SK-N-MC (cell line): ENCODE data around the gene CFAP61.
"Not testable (repeated sequence)": the region's sequence is repeated elsewhere in the genome, so short reads cannot be mapped to it uniquely, and the experiment has no call there.

Experiments used
- DNase-seq: peaks from one replicate; pipeline ENCODE4 v3.0.0-alpha.2; 2011; ENCODE audit warnings: low read depth, low spot score
- H3K27ac ChIP-seq: fragments of 200-600 bp; sonication (generic); 2 replicates; pipeline ENCODE4 v1.5.1; 2016; ENCODE audit warnings: mixed run types
- H3K36me3 ChIP-seq: fragments of 200-600 bp; sonication (generic); 2 replicates; pipeline ENCODE4 v1.6.1; 2017; ENCODE audit warnings: antibody characterized with exemption, low read length, mixed read lengths; ENCODE audit not compliant: insufficient read depth
- H3K4me3 ChIP-seq: fragments of 200-600 bp; sonication (generic); 2 replicates; pipeline ENCODE4 v1.5.1; 2016
- H3K9ac ChIP-seq: fragments of 200-600 bp; sonication (generic); 2 replicates; pipeline ENCODE4 v1.8.0; 2017; ENCODE audit warnings: mixed run types, mixed read lengths; ENCODE audit not compliant: insufficient read length
- H3K9me3 ChIP-seq: fragments of 200-600 bp; sonication (generic); 2 replicates; pipeline ENCODE4 v1.6.1; 2017; ENCODE audit warnings: low read depth, mild to moderate bottlenecking, antibody characterized with exemption, low read length, moderate library complexity, mixed read lengths
- EZH2 ChIP-seq: fragments of 200-600 bp; sonication (generic); IDR thresholded peaks from one replicate; pipeline ENCODE4 v1.6.1; 2017; ENCODE audit warnings: antibody characterized with exemption
- FOXP2 ChIP-seq: optimal IDR thresholded peaks from 2 replicates; pipeline ENCODE3; 2011; ENCODE audit warnings: mild to moderate bottlenecking, moderate library complexity; ENCODE audit not compliant: insufficient read depth; ENCODE audit errors: extremely low read length, control extremely low read depth
- POLR2AphosphoS5 ChIP-seq: IDR thresholded peaks from 2 replicates; pipeline ENCODE4 v1.6.1; 2012; ENCODE audit warnings: mild to moderate bottlenecking, low read depth, low read length, borderline replicate concordance

CFAP61 gene

DNA sequence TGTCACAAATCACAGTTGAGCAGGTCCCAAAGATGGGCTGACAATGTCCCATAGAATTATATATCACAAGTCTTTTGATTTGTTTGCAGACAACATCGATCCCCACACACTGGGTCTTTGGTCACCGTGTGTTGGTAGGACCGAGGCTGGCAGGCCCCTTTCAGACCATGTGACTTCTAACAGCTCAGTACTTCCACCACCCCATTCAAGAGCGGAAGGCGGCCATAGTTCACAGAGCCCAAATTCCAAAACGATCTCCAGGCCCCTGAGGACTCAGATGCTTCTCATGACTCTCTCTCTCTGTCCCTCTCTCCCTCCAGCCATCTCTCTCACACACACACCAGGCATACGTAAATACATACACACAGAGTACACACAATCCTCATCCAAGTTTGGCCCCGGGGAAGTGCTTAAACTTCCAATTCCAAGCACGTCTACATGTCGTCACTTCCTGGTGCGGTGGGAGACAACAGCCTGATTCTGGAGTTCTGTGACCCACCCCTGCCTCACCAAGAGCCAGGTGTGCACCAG, 159.7 kb downstream of the CFAP61 start:
- TF ChIP-seq FOXP2 (no peak), EZH2 (no peak), POLR2AphosphoS5 (no peak)
- H3K9me3 ChIP-seq: no peaks in the 10 kb centered on the region
- H3K9ac ChIP-seq: no peak overlapping the region
- no peaks in the 10 kb centered on the region for H3K36me3 ChIP-seq
- no peak overlapping the region for H3K27ac ChIP-seq
- H3K4me3 ChIP-seq: no peak overlapping the region
- DNase-seq: no peak

GRCh38 chr20:20212675-20213096, 160.4 kb downstream of the CFAP61 start:
- Histone ChIP-seq H3K36me3 (no peaks in the 10 kb centered on the region), H3K9me3 (no peaks in the 10 kb centered on the region), H3K4me3 (no peak overlapping the region), H3K27ac (no peak overlapping the region), H3K9ac (no peak overlapping the region)
- TF ChIP-seq POLR2AphosphoS5: no peak
- TF ChIP-seq FOXP2: no peak
- no peak for TF ChIP-seq EZH2
- DNase-seq: no peak

GRCh38 chr20:20213526-20214121, 161.3 kb downstream of the CFAP61 start:
- no peaks in the 10 kb centered on the region for H3K36me3 ChIP-seq
- no peak for TF ChIP-seq FOXP2
- TF ChIP-seq EZH2: no peak
- TF ChIP-seq POLR2AphosphoS5: no peak
- no peak overlapping the region for H3K4me3 ChIP-seq
- no peak overlapping the region for H3K9ac ChIP-seq
- H3K27ac ChIP-seq: no peak overlapping the region
- no peaks in the 10 kb centered on the region for H3K9me3 ChIP-seq
- DNase-seq: no peak

GRCh38 chr20:20214757-20215275, 162.5 kb downstream of the CFAP61 start:
- Histone ChIP-seq H3K27ac (no peak overlapping the region), H3K9me3 (no peaks in the 10 kb centered on the region), H3K4me3 (no peak overlapping the region), H3K36me3 (no peaks in the 10 kb centered on the region), H3K9ac (no peak overlapping the region)
- no peak for DNase-seq
- no peak for TF ChIP-seq POLR2AphosphoS5
- no peak for TF ChIP-seq EZH2
- no peak for TF ChIP-seq FOXP2

DNA sequence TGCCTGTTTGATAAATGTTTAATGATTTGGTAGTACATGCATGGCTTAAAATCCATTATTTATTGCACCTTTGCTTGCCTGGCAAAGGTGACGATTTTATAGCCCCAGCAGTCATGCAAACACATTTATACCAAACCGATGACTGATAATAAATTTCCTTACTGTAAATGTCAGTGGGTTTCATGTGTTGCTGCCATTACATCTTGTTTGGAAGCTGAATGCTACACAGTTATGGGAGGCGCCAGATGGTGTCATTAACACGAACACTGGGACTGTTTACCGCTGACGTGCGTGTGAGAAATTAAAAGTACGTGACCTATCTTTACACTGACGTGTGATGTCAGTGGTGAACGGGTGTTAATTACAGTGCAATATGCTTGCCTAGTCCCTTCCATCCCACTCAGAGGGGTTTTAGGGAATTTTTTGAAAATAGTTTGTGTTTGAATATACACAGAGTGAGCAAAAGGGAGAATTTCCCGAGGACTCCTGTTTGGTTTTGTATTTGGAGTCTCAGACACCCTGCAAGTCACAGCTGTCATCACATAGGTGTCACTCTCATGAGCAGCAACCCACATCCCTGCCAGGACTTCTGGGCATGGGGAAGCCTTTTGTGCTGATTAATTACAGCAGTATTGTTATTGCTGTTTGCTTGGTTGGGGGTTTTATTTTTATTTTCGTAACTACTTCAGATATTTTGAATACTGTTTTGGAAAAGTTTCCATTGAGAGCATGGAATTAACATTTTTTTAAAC, 163.8 kb downstream of the CFAP61 start:
- TF ChIP-seq EZH2 (no peak), FOXP2 (no peak), POLR2AphosphoS5 (no peak)

DNA sequence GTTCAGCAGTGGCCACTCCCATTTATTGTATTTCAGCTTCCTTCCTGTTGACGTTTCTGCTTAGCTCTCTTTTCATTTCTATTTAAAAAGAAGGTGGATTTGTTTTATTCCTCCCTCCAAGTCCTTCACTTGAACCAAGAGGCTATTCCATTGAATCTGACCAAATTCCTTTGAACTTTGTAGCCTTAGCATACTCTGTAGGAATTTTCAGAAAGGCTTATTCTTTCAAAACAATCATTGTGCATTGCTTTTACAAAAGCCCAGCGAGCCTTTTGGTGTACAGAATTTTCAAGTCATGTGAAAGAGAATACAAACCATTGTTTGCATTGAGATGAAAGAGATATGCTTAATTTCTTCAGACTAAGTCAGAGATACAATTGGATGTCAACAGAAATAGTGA, 164.6 kb downstream of the CFAP61 start:
- H3K9me3 ChIP-seq: no peaks in the 10 kb centered on the region
- H3K4me3 ChIP-seq: no peak overlapping the region
- TF ChIP-seq EZH2 (no peak), POLR2AphosphoS5 (no peak), FOXP2 (no peak)
- H3K27ac ChIP-seq: no peak overlapping the region
- no peak overlapping the region for H3K9ac ChIP-seq
- no peaks in the 10 kb centered on the region for H3K36me3 ChIP-seq
- DNase-seq: no peak

More for the DNA sequence above, 163.8 kb downstream of the CFAP61 start:
- no peaks in the 10 kb centered on the region for H3K36me3 ChIP-seq
- no peak overlapping the region for H3K4me3 ChIP-seq
- H3K9me3 ChIP-seq: no peaks in the 10 kb centered on the region
- no peak overlapping the region for H3K9ac ChIP-seq
- DNase-seq: no peak
- H3K27ac ChIP-seq: no peak overlapping the region

DNA sequence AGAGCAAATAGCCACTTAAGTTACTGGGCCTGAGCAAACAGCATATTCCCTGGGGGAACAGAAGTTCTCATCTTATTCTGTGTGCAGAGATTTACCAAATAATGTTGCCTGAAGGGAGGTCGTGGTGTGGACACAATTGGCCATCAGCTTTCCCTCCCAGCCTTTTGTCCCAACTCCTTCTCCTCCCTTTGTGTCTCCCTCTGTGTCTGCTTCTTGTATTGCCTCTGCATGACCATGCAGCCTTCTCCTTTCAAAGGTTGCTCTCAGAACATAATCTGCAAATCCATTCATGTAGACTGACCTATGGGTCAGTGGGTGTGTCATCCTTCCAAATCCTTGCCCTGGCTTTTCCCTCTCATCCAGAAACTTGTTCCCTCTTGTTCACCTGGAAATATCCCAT, 165.3 kb downstream of the CFAP61 start:
- Histone ChIP-seq H3K9ac (no peak overlapping the region), H3K9me3 (no peaks in the 10 kb centered on the region), H3K36me3 (no peaks in the 10 kb centered on the region), H3K4me3 (no peak overlapping the region), H3K27ac (no peak overlapping the region)
- no peak for DNase-seq
- TF ChIP-seq FOXP2 (no peak), EZH2 (no peak), POLR2AphosphoS5 (no peak)

GRCh38 chr20:20218106-20218505, 165.8 kb downstream of the CFAP61 start:
- not testable (repeated sequence) for DNase-seq, H3K36me3 ChIP-seq, H3K4me3 ChIP-seq, H3K27ac ChIP-seq, H3K9ac ChIP-seq, H3K9me3 ChIP-seq
